ENCODE results near the gene DYNC1H1.

DNA sequence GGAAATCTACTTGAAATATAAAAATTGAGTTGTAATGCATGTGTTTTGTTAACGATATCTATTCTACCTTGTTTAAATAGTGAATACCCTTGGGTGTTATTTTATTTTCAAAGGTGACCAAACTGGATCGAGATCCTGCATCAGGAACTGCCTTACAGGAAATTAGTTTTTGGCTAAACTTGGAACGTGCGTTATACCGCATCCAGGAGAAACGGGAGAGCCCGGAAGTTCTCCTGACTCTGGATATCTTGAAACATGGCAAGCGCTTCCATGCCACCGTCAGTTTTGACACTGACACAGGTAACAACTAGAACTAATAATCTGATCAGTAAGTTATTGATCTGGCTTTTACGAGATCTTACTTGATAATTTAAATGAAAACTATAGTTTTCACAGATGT is 15.9 kb downstream of the DYNC1H1 start:
- TF ChIP-seq EZH2phosphoT487 (IDR thresholded peaks at IDR 0.05; ENCODE audit: borderline replicate concordance, low read length), result no peak
- TF ChIP-seq CTCF (IDR thresholded peaks at IDR 0.05; ENCODE audit: low read depth, low read length, poor library complexity, severe bottlenecking), result no peak
